Upper lobe of left lung (tissue), 6 donors: ENCODE data around the gene NT5DC2. TPM values are rescaled to one million over a fixed set of nuclear protein-coding genes. Genes with fewer than 3 reads are reported as not detected.

ENCODE experiments used
- ATAC-seq, 2 donors: fragments of 200-7000 bp; cut with Tn5 transposase; one replicate each; pipeline ENCODE4 v1.9.1; 2022; ENCODE audit warnings: mild to moderate bottlenecking in 2 of 2, moderate library complexity in 2 of 2; ENCODE audit not compliant: low FRiP score in 2 of 2
- DNase-seq, 2 donors: peaks; one replicate each; pipeline ENCODE4 v3.0.0-alpha.2; 2019 to 2020
- H3K27ac ChIP-seq, 4 donors: fragments of 200-600 bp; sonication (generic); one replicate each; pipeline ENCODE4 v1.5.1; 2016 to 2019
- H3K27me3 ChIP-seq, 4 donors: fragments of 200-600 bp; sonication (generic); one replicate each; pipeline ENCODE4 v1.5.1; 2017 to 2019
- H3K36me3 ChIP-seq, 4 donors: fragments of 200-600 bp; sonication (generic); one replicate each; pipeline ENCODE4 v1.5.1; 2016 to 2019
- H3K4me1 ChIP-seq, 4 donors: fragments of 200-600 bp; sonication (generic); one replicate each; pipeline ENCODE4 v1.5.1; 2018 to 2019
- H3K4me3 ChIP-seq, 4 donors: fragments of 200-600 bp; sonication (generic); one replicate each; pipeline ENCODE4 v1.5.1; 2017 to 2019; ENCODE audit warnings: mild to moderate bottlenecking in 2 of 4, moderate library complexity in 1 of 4
- H3K9me3 ChIP-seq, 4 donors: fragments of 200-600 bp; sonication (generic); one replicate each; pipeline ENCODE4 v1.5.1; 2018 to 2019
- EP300 ChIP-seq, 4 donors: sonication (generic); formaldehyde crosslinking; IDR thresholded peaks; one replicate each; pipeline ENCODE4 v1.5.1; 2017; ENCODE audit warnings: antibody characterized with exemption in 4 of 4, control low read depth in 2 of 4
- POLR2A ChIP-seq, 4 donors: fragments of 450-650 bp; IDR thresholded peaks; one replicate each; pipeline ENCODE4 v1.5.1; 2016 to 2017; ENCODE audit warnings: antibody characterized with exemption in 4 of 4, mild to moderate bottlenecking in 2 of 4
- POLR2AphosphoS5 ChIP-seq, 2 donors: sonication (generic); formaldehyde crosslinking; IDR thresholded peaks; one replicate each; pipeline ENCODE4 v1.5.1; 2017; ENCODE audit warnings: antibody characterized with exemption in 2 of 2
- WGBS, 2 donors: methylation state at CpG; one replicate each; pipeline ENCODE4 v1.1.5; 2017 to 2018; 5-methylcytosine and 5-hydroxymethylcytosine counted together
- total RNA-seq, 6 donors: library from RNA; depleted of rRNA in 4 of 6; stranded (reverse); fragments of >200 nt in 4 of 6; gene quantifications; one replicate each; pipeline versions ENCODE4 v1.1.0 to v1.2.1, GENCODE V29; 2016 to 2021
- TF ChIP-seq, protein P1 (sequence below), 6 experiments: fragments of 450-650 bp in 4 of 6; fragments of 200-600 bp in 2 of 6; sonication (generic) in 2 of 6; IDR thresholded peaks; one replicate each; pipeline ENCODE4 v1.5.1; 2016 to 2019; ENCODE audit warnings: antibody characterized with exemption in 6 of 6
- donor health status: DM: no; HTN: no; CAD: no; lungs with moderate emphysema.
- donor health status: DM: no; HTN: yes; CAD: no; lungs with severe emphysema.

Gene NT5DC2
- total RNA-seq, 6 donors from 2014 or later: 27.3 to 113 (median 46.2) TPM

GRCh38 chr3:52490035-52490938 is 43.4 kb downstream of the NT5DC2 start:
- H3K4me1 ChIP-seq: peaks cover 46 to 61% (median 54%) of the 10 kb centered on the region in 4 donors
- peak in 1 of 2 donors; percentile 51 for DNase-seq
- no peaks in the 10 kb centered on the region for H3K27me3 ChIP-seq
- peaks cover 40 to 80% (median 72%) of the 10 kb centered on the region in 4 donors for H3K36me3 ChIP-seq
- no peaks in the 10 kb centered on the region for H3K9me3 ChIP-seq
- peak overlapping the region; percentile 72 to 83 (median 80) for H3K27ac ChIP-seq
- 65% methylated on average over 6 to 22 of the region's 22 CpGs for WGBS, 2 donors
- no peak for ATAC-seq
- no peak overlapping the region for H3K4me3 ChIP-seq
- no peak for TF ChIP-seq POLR2A (IDR thresholded peaks at IDR 0.05)
- TF ChIP-seq, protein P1, sequence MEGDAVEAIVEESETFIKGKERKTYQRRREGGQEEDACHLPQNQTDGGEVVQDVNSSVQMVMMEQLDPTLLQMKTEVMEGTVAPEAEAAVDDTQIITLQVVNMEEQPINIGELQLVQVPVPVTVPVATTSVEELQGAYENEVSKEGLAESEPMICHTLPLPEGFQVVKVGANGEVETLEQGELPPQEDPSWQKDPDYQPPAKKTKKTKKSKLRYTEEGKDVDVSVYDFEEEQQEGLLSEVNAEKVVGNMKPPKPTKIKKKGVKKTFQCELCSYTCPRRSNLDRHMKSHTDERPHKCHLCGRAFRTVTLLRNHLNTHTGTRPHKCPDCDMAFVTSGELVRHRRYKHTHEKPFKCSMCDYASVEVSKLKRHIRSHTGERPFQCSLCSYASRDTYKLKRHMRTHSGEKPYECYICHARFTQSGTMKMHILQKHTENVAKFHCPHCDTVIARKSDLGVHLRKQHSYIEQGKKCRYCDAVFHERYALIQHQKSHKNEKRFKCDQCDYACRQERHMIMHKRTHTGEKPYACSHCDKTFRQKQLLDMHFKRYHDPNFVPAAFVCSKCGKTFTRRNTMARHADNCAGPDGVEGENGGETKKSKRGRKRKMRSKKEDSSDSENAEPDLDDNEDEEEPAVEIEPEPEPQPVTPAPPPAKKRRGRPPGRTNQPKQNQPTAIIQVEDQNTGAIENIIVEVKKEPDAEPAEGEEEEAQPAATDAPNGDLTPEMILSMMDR (IDR thresholded peaks at IDR 0.05): no peak
- TF ChIP-seq POLR2AphosphoS5 (IDR thresholded peaks at IDR 0.05): peak in 1 of 2 donors; percentile 40
- TF ChIP-seq EP300 (IDR thresholded peaks at IDR 0.05): peak in 1 of 4 donors; percentile 1

- peaks cover 40 to 89% (median 76%) of the 10 kb centered on the region in 4 donors for H3K36me3 ChIP-seq
Observed at GRCh38 chr3:52489453-52489852, 44.2 kb downstream of the NT5DC2 start.

GRCh38 chr3:52488746-52489145 is 44.9 kb downstream of the NT5DC2 start:
- no peaks in the 10 kb centered on the region for H3K27me3 ChIP-seq
- WGBS, 2 donors: 90 to 100% methylated on average over 1 to 3 of the region's 3 CpGs
- no peak for ATAC-seq

More at GRCh38 chr3:52489453-52489852, 44.2 kb downstream of the NT5DC2 start:
- Histone ChIP-seq H3K4me1 (peaks cover 45 to 57% (median 48%) of the 10 kb centered on the region in 4 donors), H3K9me3 (no peaks in the 10 kb centered on the region), H3K27me3 (no peaks in the 10 kb centered on the region), H3K4me3 (no peak overlapping the region), H3K27ac (peak overlapping the region; percentile 72 to 83 (median 80))
- TF ChIP-seq POLR2AphosphoS5 (IDR thresholded peaks at IDR 0.05) (no peak), EP300 (IDR thresholded peaks at IDR 0.05) (no peak)
- peak in 1 of 2 donors; percentile 79 for DNase-seq
- 97% methylated on average over 7 to 17 of the region's 18 CpGs for WGBS, 2 donors
- no peak for ATAC-seq

DNA sequence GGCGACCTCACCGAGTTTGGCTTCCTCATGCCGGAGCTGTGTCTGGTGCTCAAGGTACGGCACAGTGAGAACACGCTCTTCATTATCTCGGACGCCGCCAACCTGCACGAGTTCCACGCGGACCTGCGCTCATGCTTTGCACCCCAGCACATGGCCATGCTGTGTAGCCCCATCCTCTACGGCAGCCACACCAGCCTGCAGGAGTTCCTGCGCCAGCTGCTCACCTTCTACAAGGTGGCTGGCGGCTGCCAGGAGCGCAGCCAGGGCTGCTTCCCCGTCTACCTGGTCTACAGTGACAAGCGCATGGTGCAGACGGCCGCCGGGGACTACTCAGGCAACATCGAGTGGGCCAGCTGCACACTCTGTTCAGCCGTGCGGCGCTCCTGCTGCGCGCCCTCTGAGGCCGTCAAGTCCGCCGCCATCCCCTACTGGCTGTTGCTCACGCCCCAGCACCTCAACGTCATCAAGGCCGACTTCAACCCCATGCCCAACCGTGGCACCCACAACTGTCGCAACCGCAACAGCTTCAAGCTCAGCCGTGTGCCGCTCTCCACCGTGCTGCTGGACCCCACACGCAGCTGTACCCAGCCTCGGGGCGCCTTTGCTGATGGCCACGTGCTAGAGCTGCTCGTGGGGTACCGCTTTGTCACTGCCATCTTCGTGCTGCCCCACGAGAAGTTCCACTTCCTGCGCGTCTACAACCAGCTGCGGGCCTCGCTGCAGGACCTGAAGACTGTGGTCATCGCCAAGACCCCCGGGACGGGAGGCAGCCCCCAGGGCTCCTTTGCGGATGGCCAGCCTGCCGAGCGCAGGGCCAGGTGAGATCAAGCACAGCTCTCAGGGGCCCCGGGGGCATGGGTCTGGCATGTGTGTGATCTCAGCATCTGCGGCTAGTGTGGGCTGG is 45.6 kb downstream of the NT5DC2 start:
- DNase-seq: peak in 1 of 2 donors; percentile 81
- WGBS, 2 donors: 97 to 99% methylated on average over 41 to 55 of the region's 59 CpGs
- no peak overlapping the region for H3K27ac ChIP-seq
- H3K36me3 ChIP-seq: peaks cover 40 to 93% (median 80%) of the 10 kb centered on the region in 4 donors
- peaks cover 38 to 47% (median 39%) of the 10 kb centered on the region in 4 donors for H3K4me1 ChIP-seq
- H3K27me3 ChIP-seq: no peaks in the 10 kb centered on the region
- H3K9me3 ChIP-seq: no peaks in the 10 kb centered on the region
- no peak overlapping the region for H3K4me3 ChIP-seq
- no peak for TF ChIP-seq POLR2A (IDR thresholded peaks at IDR 0.05)
- TF ChIP-seq, protein P1 (IDR thresholded peaks at IDR 0.05): no peak
- no peak for TF ChIP-seq POLR2AphosphoS5 (IDR thresholded peaks at IDR 0.05)
- no peak for TF ChIP-seq EP300 (IDR thresholded peaks at IDR 0.05)
- no peak for ATAC-seq

More at GRCh38 chr3:52488746-52489145, 44.9 kb downstream of the NT5DC2 start:
- H3K9me3 ChIP-seq: no peaks in the 10 kb centered on the region
- H3K27ac ChIP-seq: no peak overlapping the region
- H3K4me1 ChIP-seq: peaks cover 41 to 54% (median 45%) of the 10 kb centered on the region in 4 donors
- DNase-seq: no peak
- H3K36me3 ChIP-seq: peaks cover 40 to 90% (median 76%) of the 10 kb centered on the region in 4 donors
- no peak overlapping the region for H3K4me3 ChIP-seq
- TF ChIP-seq EP300 (IDR thresholded peaks at IDR 0.05): no peak
- TF ChIP-seq, protein P1 (IDR thresholded peaks at IDR 0.05): no peak
- no peak for TF ChIP-seq POLR2A (IDR thresholded peaks at IDR 0.05)
- TF ChIP-seq POLR2AphosphoS5 (IDR thresholded peaks at IDR 0.05): no peak
